Tibial nerve (tissue), 4 donors: ENCODE data around the gene PHF2.

Source experiments
- EP300 ChIP-seq, 2 donors: sonication (generic); formaldehyde crosslinking; IDR thresholded peaks; one replicate each; pipeline ENCODE4 v1.6.1; 2017; ENCODE audit warnings: antibody characterized with exemption in 2 of 2, mild to moderate bottlenecking in 1 of 2
- POLR2A ChIP-seq, 2 donors: fragments of 450-650 bp; IDR thresholded peaks; one replicate each; pipeline ENCODE4 v1.6.1; 2017; ENCODE audit warnings: antibody characterized with exemption in 2 of 2, mild to moderate bottlenecking in 2 of 2, moderate library complexity in 2 of 2
- TF ChIP-seq, protein P1 (sequence below), 5 experiments: fragments of 200-600 bp in 3 of 5; fragments of 450-650 bp in 2 of 5; sonication (generic) in 3 of 5; IDR thresholded peaks; one replicate each; pipeline ENCODE4 v1.5.1; 2016 to 2019; ENCODE audit warnings: antibody characterized with exemption in 5 of 5, mild to moderate bottlenecking in 3 of 5, moderate library complexity in 2 of 5

DNA sequence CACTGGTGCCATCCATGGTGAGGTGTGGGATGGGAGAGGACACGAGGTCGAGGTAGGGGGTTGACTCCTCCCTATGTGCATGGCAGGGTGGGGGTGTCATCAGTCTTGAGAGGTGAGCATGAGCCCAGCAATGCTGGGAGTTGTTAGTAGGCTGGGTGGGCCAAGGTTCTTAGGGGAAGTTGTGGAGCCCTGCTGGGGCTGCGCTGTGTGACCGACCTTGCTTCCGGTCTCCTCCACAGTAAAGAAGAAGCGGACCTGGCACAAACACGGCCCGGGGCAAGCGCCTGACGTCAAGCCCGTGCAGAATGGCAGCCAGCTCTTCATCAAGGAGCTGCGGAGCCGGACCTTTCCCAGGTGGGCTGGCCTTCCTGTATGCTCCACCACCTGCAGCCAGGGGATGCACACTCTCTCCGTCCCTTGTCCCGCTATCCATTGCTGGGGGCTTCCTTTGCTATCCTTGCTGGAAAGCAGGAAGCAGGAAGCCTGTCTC is 59.8 kb downstream of the PHF2 start:
- TF ChIP-seq, protein P1, sequence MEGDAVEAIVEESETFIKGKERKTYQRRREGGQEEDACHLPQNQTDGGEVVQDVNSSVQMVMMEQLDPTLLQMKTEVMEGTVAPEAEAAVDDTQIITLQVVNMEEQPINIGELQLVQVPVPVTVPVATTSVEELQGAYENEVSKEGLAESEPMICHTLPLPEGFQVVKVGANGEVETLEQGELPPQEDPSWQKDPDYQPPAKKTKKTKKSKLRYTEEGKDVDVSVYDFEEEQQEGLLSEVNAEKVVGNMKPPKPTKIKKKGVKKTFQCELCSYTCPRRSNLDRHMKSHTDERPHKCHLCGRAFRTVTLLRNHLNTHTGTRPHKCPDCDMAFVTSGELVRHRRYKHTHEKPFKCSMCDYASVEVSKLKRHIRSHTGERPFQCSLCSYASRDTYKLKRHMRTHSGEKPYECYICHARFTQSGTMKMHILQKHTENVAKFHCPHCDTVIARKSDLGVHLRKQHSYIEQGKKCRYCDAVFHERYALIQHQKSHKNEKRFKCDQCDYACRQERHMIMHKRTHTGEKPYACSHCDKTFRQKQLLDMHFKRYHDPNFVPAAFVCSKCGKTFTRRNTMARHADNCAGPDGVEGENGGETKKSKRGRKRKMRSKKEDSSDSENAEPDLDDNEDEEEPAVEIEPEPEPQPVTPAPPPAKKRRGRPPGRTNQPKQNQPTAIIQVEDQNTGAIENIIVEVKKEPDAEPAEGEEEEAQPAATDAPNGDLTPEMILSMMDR (IDR thresholded peaks at IDR 0.05): no peak
- TF ChIP-seq POLR2A (IDR thresholded peaks at IDR 0.05) (no peak), EP300 (IDR thresholded peaks at IDR 0.05) (no peak)
